ENCODE results near the gene C2orf78. TPM values are rescaled to one million over a fixed set of nuclear protein-coding genes. Genes with fewer than 3 reads are reported as not detected.

The C2orf78 gene
- not detected in 5 replicates for total RNA-seq (2022; extraction: Qiagen RNA extraction; ENCODE audit: low read depth)

GRCh38 chr2:73783883-73784282 is at the start of gene C2orf78:
Gene C2orf78 (plus strand): TSS chr2:73784183. CDS start chr2:73784310, 127 bp downstream.

GRCh38 chr2:73736855-73737779 is 46.9 kb upstream of the C2orf78 start, which contains the start of gene TPRKB:
Gene TPRKB (minus strand): TSS chr2:73737345. CDS start chr2:73734569, 2,776 bp downstream.

GRCh38 chr2:73779467-73780236 is 4.3 kb upstream of the C2orf78 start, which contains the start of gene DUSP11:
Gene DUSP11 (minus strand): TSS chr2:73780103. CDS start chr2:73779974, 129 bp downstream.

GRCh38 chr2:73828818-73829570 is 45.0 kb downstream of the C2orf78 start, which contains the start of gene STAMBP:
Gene STAMBP (plus strand): TSS chr2:73828961. CDS start chr2:73830857, 1,896 bp downstream.

Other genes starting within 250 kb of the C2orf78 start
- not detected in 5 replicates for gene NAT8, start 141.8 kb upstream of the C2orf78 start, total RNA-seq (2022; extraction: Qiagen RNA extraction; ENCODE audit: low read depth)
- gene TPRKB, start 46.8 kb upstream of the C2orf78 start, total RNA-seq (2022; extraction: Qiagen RNA extraction; ENCODE audit: low read depth), result 66.4 to 88.2 TPM (median 78.6 TPM) in 5 replicates
- 39.0 to 43.0 TPM (median 40.4 TPM) in 5 replicates for gene DUSP11, start 4.1 kb upstream of the C2orf78 start, total RNA-seq (2022; extraction: Qiagen RNA extraction; ENCODE audit: low read depth)
- gene STAMBP, start 44.8 kb downstream of the C2orf78 start, total RNA-seq (2022; extraction: Qiagen RNA extraction; ENCODE audit: low read depth), result 43.9 to 53.1 TPM (median 50.0 TPM) in 5 replicates
- 0.29 to 0.47 TPM (median 0.37 TPM) in 4 of 5 replicates, not detected in the other for gene ACTG2, start 108.8 kb downstream of the C2orf78 start, total RNA-seq (2022; extraction: Qiagen RNA extraction; ENCODE audit: low read depth)
- gene DGUOK, start 142.7 kb downstream of the C2orf78 start, total RNA-seq (2022; extraction: Qiagen RNA extraction; ENCODE audit: low read depth), result 153 to 176 TPM (median 165 TPM) in 5 replicates
- 6.1 to 8.8 TPM (median 8.2 TPM) in 5 replicates for gene TET3, start 200.7 kb downstream of the C2orf78 start, total RNA-seq (2022; extraction: Qiagen RNA extraction; ENCODE audit: low read depth)